OCI-M1 (cell line): ENCODE measurements around the gene HSPA1L.
"Not testable (repeated sequence)": the region's sequence is repeated elsewhere in the genome, so short reads cannot be mapped to it uniquely, and the experiment has no call there.

Experiments
- DNase-seq: peaks from one replicate; lab custom pipeline; 2025; lab: John Stamatoyannopoulos, UW

The HSPA1L gene

DNA sequence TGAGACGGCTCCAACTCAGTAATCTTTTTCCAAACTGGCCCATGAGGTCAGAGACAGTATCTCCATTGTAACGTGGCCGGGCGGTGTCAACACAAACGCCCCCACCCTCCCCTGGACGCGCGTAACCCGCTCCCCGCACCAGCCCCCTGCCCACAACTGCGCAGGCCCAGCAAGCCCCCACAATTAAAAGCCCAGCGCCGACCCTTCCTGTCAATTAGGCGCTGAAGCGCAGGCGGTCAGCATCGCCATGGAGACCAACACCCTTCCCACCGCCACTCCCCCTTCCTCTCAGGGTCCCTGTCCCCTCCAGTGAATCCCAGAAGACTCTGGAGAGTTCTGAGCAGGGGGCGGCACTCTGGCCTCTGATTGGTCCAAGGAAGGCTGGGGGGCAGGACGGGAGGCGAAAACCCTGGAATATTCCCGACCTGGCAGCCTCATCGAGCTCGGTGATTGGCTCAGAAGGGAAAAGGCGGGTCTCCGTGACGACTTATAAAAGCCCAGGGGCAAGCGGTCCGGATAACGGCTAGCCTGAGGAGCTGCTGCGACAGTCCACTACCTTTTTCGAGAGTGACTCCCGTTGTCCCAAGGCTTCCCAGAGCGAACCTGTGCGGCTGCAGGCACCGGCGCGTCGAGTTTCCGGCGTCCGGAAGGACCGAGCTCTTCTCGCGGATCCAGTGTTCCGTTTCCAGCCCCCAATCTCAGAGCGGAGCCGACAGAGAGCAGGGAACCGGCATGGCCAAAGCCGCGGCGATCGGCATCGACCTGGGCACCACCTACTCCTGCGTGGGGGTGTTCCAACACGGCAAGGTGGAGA, at the start of gene HSPA1L, which contains the start of gene HSPA1A:
Gene HSPA1L, minus strand, starts transcription at position 259 of the 814 bp plus-strand sequence. CDS start 3,311 bp downstream, outside the sequence.
Gene HSPA1A, plus strand, starts transcription at position 519 of the 814 bp plus-strand sequence. Its CDS starts 214 bp downstream, at position 733.
- peak; percentile 98 for DNase-seq

GRCh38 chr6:31864818-31865204, 49.7 kb upstream of the HSPA1L start:
- no peak for DNase-seq

DNA sequence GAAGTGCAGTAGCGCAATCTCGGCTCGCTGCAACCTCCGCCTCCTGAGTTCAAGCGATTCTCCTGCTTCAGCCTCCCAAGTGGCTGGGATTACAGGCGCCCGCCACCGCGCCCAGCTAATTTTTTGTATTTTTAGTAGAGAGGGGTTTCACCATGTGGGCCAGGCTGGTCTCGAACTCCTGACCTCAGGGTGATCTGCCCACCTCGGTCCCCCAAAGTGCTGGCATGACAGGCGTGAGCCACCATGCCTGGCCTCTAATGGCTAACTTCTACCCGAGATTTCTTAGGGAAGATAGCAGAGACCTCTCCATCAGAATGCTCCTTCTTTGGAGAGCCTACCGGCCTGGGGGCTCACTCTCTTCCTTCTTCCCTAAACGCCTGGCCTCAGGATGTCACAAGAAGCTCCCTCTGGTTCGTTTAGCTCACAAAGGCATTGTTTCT, 49.1 kb upstream of the HSPA1L start:
- DNase-seq, result not testable (repeated sequence)

- peak; percentile 100 for DNase-seq
These were observed 47.5 kb upstream of the HSPA1L start, which contains the start of gene NEU1 for GRCh38 chr6:31862344-31863235. Gene NEU1, minus strand, starts transcription at chr6:31862821. Its CDS starts 45 bp downstream, at chr6:31862776.

DNA sequence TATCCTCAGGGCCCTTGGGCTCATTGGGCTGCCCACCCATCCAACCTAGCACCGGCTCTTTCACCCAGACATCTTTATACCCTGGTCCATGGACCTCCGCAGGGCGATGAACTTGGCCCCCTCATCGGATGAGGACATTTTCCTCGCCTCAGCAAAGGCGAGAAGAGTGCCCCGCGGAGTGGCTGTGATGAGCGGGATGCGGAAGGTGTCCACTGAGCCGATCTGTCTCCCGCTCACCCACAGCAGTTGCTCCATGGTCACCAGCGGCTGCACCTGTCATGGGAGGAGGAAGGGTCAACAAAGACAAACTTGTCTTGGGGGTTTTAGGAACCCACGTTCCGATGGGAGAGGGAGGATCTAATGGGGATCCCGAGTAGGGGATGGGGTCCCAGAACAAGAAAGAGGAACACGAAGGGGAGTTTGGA, 46.8 kb upstream of the HSPA1L start:
- no peak for DNase-seq

DNA sequence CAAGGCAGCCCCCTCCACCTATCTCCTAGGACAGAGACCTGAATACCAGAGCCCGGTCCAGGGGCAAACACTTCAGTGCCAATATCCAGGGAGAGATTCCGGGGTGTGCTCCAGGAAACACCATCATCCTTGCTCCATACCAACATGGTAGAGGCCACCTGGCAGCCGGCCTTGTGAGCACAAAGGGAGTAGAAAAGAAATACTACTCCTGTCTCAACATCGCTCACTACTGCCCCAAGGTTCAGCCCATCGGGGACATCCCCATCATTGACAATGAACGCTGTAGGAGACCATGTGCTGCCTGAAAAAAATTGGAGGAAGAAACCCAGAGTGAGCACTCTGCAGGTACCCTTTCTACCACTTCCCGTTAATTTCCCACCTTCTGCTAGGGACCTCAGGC, 46.1 kb upstream of the HSPA1L start:
- DNase-seq, result no peak

DNA sequence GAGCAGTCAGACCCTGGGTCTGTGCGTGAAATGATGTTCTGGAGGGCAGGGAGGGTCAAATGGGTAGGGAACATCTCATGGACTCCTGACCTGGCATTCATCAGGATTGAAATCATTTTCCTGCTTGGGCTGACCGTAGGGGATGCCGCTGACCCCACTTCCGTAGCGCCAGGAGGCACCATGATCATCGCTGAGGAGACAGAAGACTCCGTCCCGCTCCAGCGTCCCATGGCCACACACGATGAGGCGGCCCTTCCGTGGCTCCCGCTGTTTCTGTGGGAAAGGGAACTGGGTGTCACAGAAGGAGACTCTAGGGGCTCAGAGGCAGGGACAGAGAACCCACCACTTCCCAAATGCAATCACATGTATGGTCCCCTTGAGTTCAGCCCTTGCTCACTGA, 45.3 kb upstream of the HSPA1L start:
- no peak for DNase-seq

DNA sequence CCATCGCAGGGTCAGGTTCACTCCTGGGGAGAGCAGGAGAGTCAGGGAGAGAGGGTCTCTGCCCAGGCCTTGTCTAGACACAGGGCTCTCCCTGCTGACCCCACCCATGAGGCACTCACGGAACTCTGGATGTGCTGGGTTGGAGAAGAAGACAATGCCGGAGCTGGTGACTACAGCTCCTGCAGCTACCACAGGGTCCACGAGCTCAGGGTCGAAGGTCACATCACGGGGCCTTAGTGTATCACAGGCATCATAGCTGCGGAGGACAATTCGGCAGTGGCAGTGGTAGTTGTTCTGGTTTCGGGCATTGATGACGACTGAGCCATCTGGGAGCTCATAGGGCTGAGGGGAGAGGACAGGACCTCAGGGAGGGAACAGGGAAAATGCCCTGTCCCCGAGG, 44.8 kb upstream of the HSPA1L start:
- no peak for DNase-seq

GRCh38 chr6:31858707-31859106, 43.6 kb upstream of the HSPA1L start:
- no peak for DNase-seq

DNA sequence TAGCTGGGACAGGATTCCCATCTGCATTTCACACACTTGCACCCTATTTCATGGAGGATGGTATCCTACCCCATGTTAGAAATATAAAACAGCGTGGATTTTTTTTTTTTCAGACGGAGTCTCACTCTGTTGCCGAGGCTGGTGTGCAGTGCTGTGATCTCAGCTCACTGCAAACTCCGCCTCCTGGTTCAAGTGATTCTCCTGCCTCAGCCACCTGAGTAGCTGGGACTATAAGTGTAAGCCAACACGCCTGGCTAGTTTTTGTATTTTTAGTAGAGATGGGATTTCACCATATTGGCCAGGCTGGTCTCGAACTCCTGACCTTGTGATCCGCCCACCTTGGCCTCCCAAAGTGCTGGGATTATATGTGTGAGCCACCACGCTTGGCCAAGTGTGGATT, 42.7 kb upstream of the HSPA1L start:
- not testable (repeated sequence) for DNase-seq

- not testable (repeated sequence) for DNase-seq
These were observed 37.1 kb upstream of the HSPA1L start for GRCh38 chr6:31851980-31852718.

DNA sequence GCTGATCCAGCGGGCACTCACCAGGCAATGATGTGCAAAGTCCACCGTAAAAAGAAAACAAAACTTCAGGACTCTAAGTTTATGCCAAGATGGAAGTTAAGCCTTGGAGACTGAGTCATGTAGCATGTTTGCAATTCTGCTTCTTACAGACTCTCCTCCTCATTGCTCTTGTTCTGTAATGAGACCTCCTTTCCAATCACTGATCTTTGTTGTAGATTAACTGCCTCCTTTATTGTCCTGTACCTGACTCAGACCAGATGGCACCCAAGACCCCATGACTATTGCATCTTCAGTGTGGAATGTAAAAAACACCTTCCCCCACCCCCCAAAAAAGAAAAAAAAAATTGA, 36.4 kb upstream of the HSPA1L start:
- no peak for DNase-seq

DNA sequence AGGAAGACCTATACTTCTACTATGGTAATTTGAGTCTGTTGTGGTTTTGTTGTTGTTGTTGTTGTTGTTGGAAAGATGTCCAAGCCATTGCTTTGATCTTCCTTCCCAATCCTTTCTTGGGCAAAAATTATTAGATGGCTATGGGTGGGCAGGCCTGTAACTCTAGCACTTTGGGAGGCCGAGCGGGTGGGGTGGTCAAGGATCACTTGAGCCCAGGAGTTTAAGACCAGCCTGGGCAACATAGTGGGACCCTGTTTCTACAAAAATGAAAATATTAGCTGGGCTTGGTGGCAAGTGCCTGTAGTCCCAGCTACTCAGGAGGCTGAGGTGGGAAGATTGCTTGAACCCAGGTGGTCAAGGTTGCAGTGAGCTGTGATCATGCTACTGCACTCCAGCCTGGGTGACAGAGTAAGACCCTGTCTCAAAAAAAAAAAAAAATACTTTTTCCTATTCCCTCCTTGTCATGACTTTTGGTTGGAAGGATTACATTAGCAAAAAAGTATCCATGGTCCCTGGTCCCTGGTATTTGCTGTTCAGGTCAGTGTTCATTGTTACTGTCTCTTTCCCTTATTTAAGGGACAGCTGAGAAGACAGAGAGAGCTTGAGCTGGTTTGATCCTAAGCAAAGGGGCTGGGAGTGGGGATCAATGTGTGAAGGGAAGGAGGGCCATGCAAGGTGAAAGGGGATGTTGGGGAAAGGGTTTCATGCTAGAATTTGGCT, 35.8 kb upstream of the HSPA1L start:
- DNase-seq, result no peak

- DNase-seq, result no peak
These were observed 32.3 kb upstream of the HSPA1L start for GRCh38 chr6:31847276-31847978.

DNA sequence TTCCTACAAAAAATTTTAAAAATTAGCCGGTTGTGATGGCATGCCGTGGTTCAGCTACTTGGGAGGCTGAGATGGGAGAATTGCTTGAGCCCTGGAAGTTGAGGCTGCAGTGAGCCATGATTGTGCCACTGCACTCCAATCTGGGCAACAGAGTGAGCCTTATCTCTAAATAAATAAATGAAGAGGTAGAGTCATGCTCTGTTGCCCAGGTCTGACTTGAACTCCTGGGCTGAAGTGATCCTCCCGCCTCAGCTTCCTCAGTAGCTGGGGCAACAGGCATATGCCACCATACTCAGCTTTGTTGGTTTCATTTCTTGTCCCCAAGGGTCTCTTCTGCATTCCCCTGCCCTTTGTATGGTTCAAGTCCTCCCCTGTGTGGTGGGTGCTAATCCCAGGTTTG, 29.4 kb upstream of the HSPA1L start:
- no peak for DNase-seq

GRCh38 chr6:31842053-31842452, 27.0 kb upstream of the HSPA1L start:
- no peak for DNase-seq

DNA sequence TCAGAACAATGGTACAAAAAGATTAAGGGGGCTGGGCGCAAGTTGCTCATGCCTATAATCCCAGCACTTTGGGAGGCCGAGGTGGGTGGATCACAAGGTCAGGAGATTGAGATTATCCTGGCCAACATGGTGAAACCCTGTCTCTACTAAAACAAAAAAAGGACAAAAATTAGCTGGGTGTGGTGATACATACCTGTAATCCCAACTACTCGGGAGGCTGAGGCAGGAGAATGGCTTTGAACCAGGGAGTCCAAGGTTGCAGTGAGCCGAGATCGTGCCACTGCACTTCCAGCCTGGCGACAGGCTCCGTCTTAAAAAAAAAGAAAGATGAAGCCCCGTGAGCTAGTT, 24.7 kb upstream of the HSPA1L start:
- DNase-seq, result not testable (repeated sequence)

GRCh38 chr6:31838968-31839367, 23.9 kb upstream of the HSPA1L start:
- no peak for DNase-seq

- not testable (repeated sequence) for DNase-seq
These were observed 23.1 kb upstream of the HSPA1L start for GRCh38 chr6:31838114-31838553.

DNA sequence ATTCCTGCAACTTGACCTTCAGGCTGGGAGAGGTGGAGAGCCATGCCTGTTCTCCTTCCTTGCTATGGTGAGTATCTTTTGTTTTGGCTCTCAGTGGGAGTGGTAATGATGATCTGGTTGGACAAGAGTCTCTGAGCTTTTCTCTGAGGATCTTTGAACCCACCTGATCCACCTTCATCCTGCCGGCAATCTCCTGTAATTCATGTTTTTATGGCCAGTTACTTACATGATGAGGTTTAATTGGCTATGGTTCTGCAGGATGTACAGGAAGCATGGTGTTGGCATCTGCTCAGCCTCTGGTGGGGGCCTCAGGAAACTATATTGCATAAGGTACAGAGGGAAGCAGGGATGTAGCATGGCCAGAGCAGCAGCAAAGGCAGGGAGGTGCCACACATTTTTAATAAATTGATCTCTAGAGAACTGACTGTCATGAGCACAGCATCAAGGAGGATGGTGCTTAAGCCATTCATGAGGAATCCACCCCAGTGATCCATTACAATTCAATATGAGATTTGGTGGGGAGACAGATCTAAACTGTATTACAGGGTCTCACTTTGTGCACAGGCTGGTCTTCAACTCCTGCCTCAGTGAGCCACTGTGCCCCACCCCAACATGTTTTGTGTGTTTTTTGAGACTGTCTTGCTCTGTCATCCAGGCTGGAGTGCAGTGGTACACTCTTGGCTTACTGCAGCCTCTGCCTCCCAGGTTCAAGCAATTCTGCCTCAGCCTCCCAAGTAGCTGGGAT, 22.5 kb upstream of the HSPA1L start:
- DNase-seq, result no peak
